H1 (cell line): ENCODE results near the gene DTNB.

ENCODE experiments used
- ATF3 ChIP-seq: IDR thresholded peaks from 2 replicates; pipeline ENCODE4 v1.6.1; 2011; ENCODE audit warnings: low read depth, mild to moderate bottlenecking, low read length; ENCODE audit not compliant: insufficient read depth
- BACH1 ChIP-seq: IDR thresholded peaks from 2 replicates; pipeline ENCODE4 v1.6.1; 2012; ENCODE audit warnings: low read length, improper control_type of control experiment
- E2F6 ChIP-seq: IDR thresholded peaks from 2 replicates; pipeline ENCODE4 v1.6.1; 2012; ENCODE audit warnings: inconsistent platforms
- EZH2 ChIP-seq: fragments of 200-600 bp; sonication (generic); IDR thresholded peaks from 2 replicates; pipeline ENCODE4 v1.7.1; 2012; ENCODE audit warnings: low read depth, mild to moderate bottlenecking, moderate library complexity, low read length, inconsistent platforms; ENCODE audit not compliant: severe bottlenecking
- POLR2AphosphoS5 ChIP-seq: IDR thresholded peaks from 2 replicates; pipeline ENCODE4 v1.6.1; 2011; ENCODE audit warnings: low read depth, low read length
- RXRA ChIP-seq: IDR thresholded peaks from 2 replicates; pipeline ENCODE4 v1.6.1; 2011; ENCODE audit warnings: low read depth, mild to moderate bottlenecking, low read length, moderate library complexity; ENCODE audit not compliant: insufficient read depth
- SIN3A ChIP-seq, 2 experiments: IDR thresholded peaks in 1 of 2; conservative IDR thresholded peaks in 1 of 2; 2 replicates each; pipeline ENCODE4 v1.6.1; 2011 to 2012; ENCODE audit warnings: low read length in 2 of 2, improper control_type of control experiment in 1 of 2, low read depth in 1 of 2, mild to moderate bottlenecking in 1 of 2
- SP2 ChIP-seq: IDR thresholded peaks from 2 replicates; pipeline ENCODE4 v1.6.1; 2012; ENCODE audit warnings: mild to moderate bottlenecking, low read length, inconsistent platforms

- TF ChIP-seq SP2: no peak
- TF ChIP-seq POLR2AphosphoS5: no peak
- no peak for TF ChIP-seq ATF3
- TF ChIP-seq RXRA: no peak
- no peak for TF ChIP-seq E2F6
- no peak for TF ChIP-seq BACH1
- no peak for TF ChIP-seq SIN3A (conservative IDR thresholded peaks at IDR 0.05 in 1 of 2, IDR thresholded peaks at IDR 0.05 in 1 of 2; ENCODE audit: low read depth in 1 of 2, low read length in 2 of 2)
- no peak for TF ChIP-seq EZH2
Observed at GRCh38 chr2:25682082-25682481, 8.7 kb upstream of the DTNB start.
